ENCODE measurements around the gene FGF1. TPM values are rescaled to one million over a fixed set of nuclear protein-coding genes. Genes with fewer than 3 reads are reported as not detected.

The FGF1 gene
- total RNA-seq, 3 donors from 2014 or later (not counting 1 experiment from before 2014, with no cell fraction given) = not detected

- Mint-ChIP-seq H3K27ac (no peak overlapping the region), H3K27me3 (ENCODE audit: low read depth in 2 of 2) (peaks cover 17 to 19% of the 10 kb centered on the region in 2 donors), H3K4me3 (no peak overlapping the region), H3K4me1 (no peaks in the 10 kb centered on the region), H3K36me3 (no peaks in the 10 kb centered on the region), H3K9me3 (no peaks in the 10 kb centered on the region)
- ATAC-seq (peak in 1 of 3 donors; percentile 31), DNase-seq (no peak)
- WGBS (ENCODE audit: insufficient coverage) = 77% methylated on average over 3 of the region's 3 CpGs
- H3K4me1 ChIP-seq (ENCODE audit: control insufficient read depth, insufficient read depth, low read length) = no peaks in the 10 kb centered on the region
- H3K27me3 ChIP-seq (ENCODE audit: control insufficient read depth, insufficient read depth, low read length) = peaks cover 5% of the 10 kb centered on the region
- TF ChIP-seq, protein P1, sequence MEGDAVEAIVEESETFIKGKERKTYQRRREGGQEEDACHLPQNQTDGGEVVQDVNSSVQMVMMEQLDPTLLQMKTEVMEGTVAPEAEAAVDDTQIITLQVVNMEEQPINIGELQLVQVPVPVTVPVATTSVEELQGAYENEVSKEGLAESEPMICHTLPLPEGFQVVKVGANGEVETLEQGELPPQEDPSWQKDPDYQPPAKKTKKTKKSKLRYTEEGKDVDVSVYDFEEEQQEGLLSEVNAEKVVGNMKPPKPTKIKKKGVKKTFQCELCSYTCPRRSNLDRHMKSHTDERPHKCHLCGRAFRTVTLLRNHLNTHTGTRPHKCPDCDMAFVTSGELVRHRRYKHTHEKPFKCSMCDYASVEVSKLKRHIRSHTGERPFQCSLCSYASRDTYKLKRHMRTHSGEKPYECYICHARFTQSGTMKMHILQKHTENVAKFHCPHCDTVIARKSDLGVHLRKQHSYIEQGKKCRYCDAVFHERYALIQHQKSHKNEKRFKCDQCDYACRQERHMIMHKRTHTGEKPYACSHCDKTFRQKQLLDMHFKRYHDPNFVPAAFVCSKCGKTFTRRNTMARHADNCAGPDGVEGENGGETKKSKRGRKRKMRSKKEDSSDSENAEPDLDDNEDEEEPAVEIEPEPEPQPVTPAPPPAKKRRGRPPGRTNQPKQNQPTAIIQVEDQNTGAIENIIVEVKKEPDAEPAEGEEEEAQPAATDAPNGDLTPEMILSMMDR (IDR thresholded peaks at IDR 0.05) = no peak
- H3K27ac ChIP-seq (ENCODE audit: low read length) = no peak overlapping the region
- H3K4me3 ChIP-seq (ENCODE audit: low read length) = no peak overlapping the region
- intact Hi-C loops (cut with micrococcal nuclease) = no loop called here
- no peaks in the 10 kb centered on the region for H3K9me3 ChIP-seq (ENCODE audit: control insufficient read depth, insufficient read depth, low read length)
- no peaks in the 10 kb centered on the region for H3K36me3 ChIP-seq (ENCODE audit: control insufficient read depth, insufficient read depth, low read length)
Measured at GRCh38 chr5:142642427-142642826, 43.5 kb downstream of the FGF1 start.

GRCh38 chr5:142641711-142642110 is 44.2 kb downstream of the FGF1 start:
- Mint-ChIP-seq H3K9me3 (no peaks in the 10 kb centered on the region), H3K36me3 (no peaks in the 10 kb centered on the region), H3K27ac (no peak overlapping the region)

GRCh38 chr5:142640316-142641005 is 45.4 kb downstream of the FGF1 start:
- Mint-ChIP-seq H3K27me3 (ENCODE audit: low read depth in 2 of 2) (peaks cover 22 to 29% of the 10 kb centered on the region in 2 donors), H3K4me3 (no peak overlapping the region), H3K27ac (no peak overlapping the region), H3K36me3 (no peaks in the 10 kb centered on the region), H3K9me3 (no peaks in the 10 kb centered on the region), H3K4me1 (no peaks in the 10 kb centered on the region)
- H3K4me3 ChIP-seq (ENCODE audit: low read length) = no peak overlapping the region
- peaks cover 5% of the 10 kb centered on the region for H3K27me3 ChIP-seq (ENCODE audit: control insufficient read depth, insufficient read depth, low read length)
- H3K27ac ChIP-seq (ENCODE audit: low read length) = no peak overlapping the region
- WGBS (ENCODE audit: insufficient coverage) = 64% methylated on average over 7 of the region's 9 CpGs
- H3K4me1 ChIP-seq (ENCODE audit: control insufficient read depth, insufficient read depth, low read length) = no peaks in the 10 kb centered on the region
- H3K9me3 ChIP-seq (ENCODE audit: control insufficient read depth, insufficient read depth, low read length) = no peaks in the 10 kb centered on the region
- TF ChIP-seq, protein P1 (IDR thresholded peaks at IDR 0.05) = no peak
- no peak for DNase-seq
- no peaks in the 10 kb centered on the region for H3K36me3 ChIP-seq (ENCODE audit: control insufficient read depth, insufficient read depth, low read length)
- no peak for ATAC-seq
- intact Hi-C loops (cut with micrococcal nuclease) = no loop called here

More at GRCh38 chr5:142641711-142642110, 44.2 kb downstream of the FGF1 start:
- ATAC-seq (no peak), DNase-seq (no peak)
- no peak overlapping the region for H3K27ac ChIP-seq (ENCODE audit: low read length)
- H3K4me1 ChIP-seq (ENCODE audit: control insufficient read depth, insufficient read depth, low read length) = no peaks in the 10 kb centered on the region
- Mint-ChIP-seq H3K4me3 (no peak overlapping the region), H3K4me1 (no peaks in the 10 kb centered on the region), H3K27me3 (ENCODE audit: low read depth in 2 of 2) (peaks cover 19 to 20% of the 10 kb centered on the region in 2 donors)
- H3K4me3 ChIP-seq (ENCODE audit: low read length) = no peak overlapping the region
- H3K27me3 ChIP-seq (ENCODE audit: control insufficient read depth, insufficient read depth, low read length) = peaks cover 5% of the 10 kb centered on the region
- 96% methylated on average over 3 of the region's 4 CpGs for WGBS (ENCODE audit: insufficient coverage)
- no peaks in the 10 kb centered on the region for H3K9me3 ChIP-seq (ENCODE audit: control insufficient read depth, insufficient read depth, low read length)
- intact Hi-C loops (cut with micrococcal nuclease) = no loop called here
- no peaks in the 10 kb centered on the region for H3K36me3 ChIP-seq (ENCODE audit: control insufficient read depth, insufficient read depth, low read length)
- TF ChIP-seq, protein P1 (IDR thresholded peaks at IDR 0.05) = no peak

GRCh38 chr5:142639455-142639854 is 46.4 kb downstream of the FGF1 start:
- no peak for DNase-seq
- Mint-ChIP-seq H3K36me3 (no peaks in the 10 kb centered on the region), H3K9me3 (no peaks in the 10 kb centered on the region), H3K4me1 (no peaks in the 10 kb centered on the region), H3K4me3 (no peak overlapping the region), H3K27ac (no peak overlapping the region), H3K27me3 (ENCODE audit: low read depth in 2 of 2) (peaks cover 21 to 29% of the 10 kb centered on the region in 2 donors)
- intact Hi-C loops (cut with micrococcal nuclease) = no loop called here
- Histone ChIP-seq H3K27me3 (ENCODE audit: control insufficient read depth, insufficient read depth, low read length) (peaks cover 5% of the 10 kb centered on the region), H3K36me3 (ENCODE audit: control insufficient read depth, insufficient read depth, low read length) (no peaks in the 10 kb centered on the region), H3K27ac (ENCODE audit: low read length) (no peak overlapping the region), H3K4me1 (ENCODE audit: control insufficient read depth, insufficient read depth, low read length) (no peaks in the 10 kb centered on the region), H3K4me3 (ENCODE audit: low read length) (no peak overlapping the region), H3K9me3 (ENCODE audit: control insufficient read depth, insufficient read depth, low read length) (no peaks in the 10 kb centered on the region)
- TF ChIP-seq, protein P1 (IDR thresholded peaks at IDR 0.05) = no peak
- no peak for ATAC-seq
- 38% methylated on average over 1 of the region's 4 CpGs for WGBS (ENCODE audit: insufficient coverage)
